Natural killer cell (primary cell): ENCODE results near the gene MTUS2. TPM values are rescaled to one million over a fixed set of nuclear protein-coding genes. Genes with fewer than 3 reads are reported as not detected.

Source experiments
- ATAC-seq, 3 donors: fragments of 150-1000 bp in 2 of 3; fragments of 200-7000 bp in 1 of 3; cut with Tn5 transposase; 1 replicate in 1 of 3; 2 replicates in 2 of 3; pipeline ENCODE4 v1.10.0; 2021; ENCODE audit warnings: mild to moderate bottlenecking in 2 of 3, moderate library complexity in 2 of 3
- DNase-seq, 2 donors: peaks; one replicate each; pipeline versions ENCODE4 v3.0.0 to v3.0.0-alpha.2; 2013 to 2021; ENCODE audit warnings: mixed read lengths in 1 of 2
- H3K27ac ChIP-seq: one replicate; pipeline ENCODE4 v1.5.1; 2013; ENCODE audit warnings: mild to moderate bottlenecking, low read length
- H3K27me3 ChIP-seq: one replicate; pipeline ENCODE4 v1.6.1; 2013; ENCODE audit warnings: low read length; ENCODE audit not compliant: control insufficient read depth, insufficient read depth
- H3K36me3 ChIP-seq: one replicate; pipeline ENCODE4 v1.6.1; 2013; ENCODE audit warnings: low read length; ENCODE audit not compliant: control insufficient read depth, insufficient read depth
- H3K4me1 ChIP-seq: one replicate; pipeline ENCODE4 v1.6.1; 2013; ENCODE audit warnings: low read length; ENCODE audit not compliant: control insufficient read depth, insufficient read depth
- H3K4me3 ChIP-seq: one replicate; pipeline ENCODE4 v1.5.1; 2013; ENCODE audit warnings: low read length
- H3K9me3 ChIP-seq: one replicate; pipeline ENCODE4 v1.6.1; 2013; ENCODE audit warnings: low read length; ENCODE audit not compliant: control insufficient read depth, insufficient read depth
- H3K27ac Mint-ChIP-seq, 2 donors: one replicate each; pipeline ENCODE4 v1.8.0; 2022; ENCODE audit warnings: mild to moderate bottlenecking in 2 of 2, mixed read lengths in 2 of 2, moderate library complexity in 1 of 2
- H3K27me3 Mint-ChIP-seq, 2 donors: one replicate each; pipeline ENCODE4 v1.8.0; 2022; ENCODE audit warnings: low read depth in 2 of 2, mixed read lengths in 2 of 2
- H3K36me3 Mint-ChIP-seq: one replicate; pipeline ENCODE4 v1.8.0; 2022; ENCODE audit warnings: mixed read lengths
- H3K4me1 Mint-ChIP-seq, 2 donors: one replicate each; pipeline ENCODE4 v1.8.0; 2022; ENCODE audit warnings: mixed read lengths in 2 of 2
- H3K4me3 Mint-ChIP-seq: one replicate; pipeline ENCODE4 v1.8.0; 2022; ENCODE audit warnings: mild to moderate bottlenecking, moderate library complexity, mixed read lengths
- H3K9me3 Mint-ChIP-seq, 2 donors: one replicate each; pipeline ENCODE4 v1.8.0; 2022; ENCODE audit warnings: mixed read lengths in 2 of 2
- CTCF ChIP-seq: fragments of 200-600 bp; IDR thresholded peaks from one replicate; pipeline ENCODE4 v1.8.0; 2022; ENCODE audit warnings: antibody characterized with exemption
- WGBS: methylation state at CpG from one replicate; pipeline ENCODE4 v1.1.7; 2013; ENCODE audit warnings: missing lambda C conversion rate; ENCODE audit not compliant: insufficient coverage; 5-methylcytosine and 5-hydroxymethylcytosine counted together
- intact Hi-C: fragments of 100-400 bp; cut with micrococcal nuclease; formaldehyde crosslinking; loops from one replicate; pipeline ENCODE4 v1.14.2; 2022
- total RNA-seq, 4 donors: library from RNA; stranded (reverse); fragments of 120-200 nt in 1 of 4; gene quantifications; one replicate each; pipeline versions ENCODE4 v1.2.3 to v1.2.4, GENCODE V29; 2013 to 2022

MTUS2 gene
- total RNA-seq, 3 donors from 2014 or later (not counting 1 experiment from before 2014, with no cell fraction given), result not detected

- intact Hi-C loops, result no loop called here
- H3K9me3 Mint-ChIP-seq, result peaks cover 6 to 11% of the 10 kb centered on the region in 2 donors
- DNase-seq, result no peak
- no peaks in the 10 kb centered on the region for H3K27me3 ChIP-seq
- no peaks in the 10 kb centered on the region for H3K27me3 Mint-ChIP-seq
- H3K9me3 ChIP-seq, result no peaks in the 10 kb centered on the region
- WGBS, result 87% methylated on average over 7 of the region's 7 CpGs
- no peaks in the 10 kb centered on the region for H3K4me1 ChIP-seq
- no peak overlapping the region for H3K4me3 Mint-ChIP-seq
- H3K36me3 ChIP-seq, result no peaks in the 10 kb centered on the region
- H3K27ac Mint-ChIP-seq, result no peak overlapping the region
- H3K4me3 ChIP-seq, result no peak overlapping the region
- TF ChIP-seq CTCF, result no peak
- ATAC-seq, result no peak
- no peaks in the 10 kb centered on the region for H3K36me3 Mint-ChIP-seq
- no peaks in the 10 kb centered on the region for H3K4me1 Mint-ChIP-seq
- H3K27ac ChIP-seq, result no peak overlapping the region
Observed at GRCh38 chr13:29164116-29164515, 344.0 kb downstream of the MTUS2 start.

GRCh38 chr13:29165216-29165615 lies 345.1 kb downstream of the MTUS2 start:
- no peak for TF ChIP-seq CTCF
- H3K36me3 ChIP-seq, result no peaks in the 10 kb centered on the region
- no peak overlapping the region for H3K27ac Mint-ChIP-seq
- H3K4me1 ChIP-seq, result no peaks in the 10 kb centered on the region
- no peaks in the 10 kb centered on the region for H3K9me3 ChIP-seq
- no peak overlapping the region for H3K4me3 Mint-ChIP-seq
- no peak for DNase-seq
- H3K36me3 Mint-ChIP-seq, result no peaks in the 10 kb centered on the region
- no peak for ATAC-seq
- peaks cover 6 to 11% of the 10 kb centered on the region in 2 donors for H3K9me3 Mint-ChIP-seq
- WGBS, result 86% methylated on average over 3 of the region's 3 CpGs
- H3K27me3 ChIP-seq, result no peaks in the 10 kb centered on the region
- no peaks in the 10 kb centered on the region for H3K27me3 Mint-ChIP-seq
- H3K4me1 Mint-ChIP-seq, result no peaks in the 10 kb centered on the region
- no peak overlapping the region for H3K27ac ChIP-seq
- intact Hi-C loops, result no loop called here
- no peak overlapping the region for H3K4me3 ChIP-seq

- no peaks in the 10 kb centered on the region for H3K27me3 Mint-ChIP-seq
- no peak overlapping the region for H3K4me3 Mint-ChIP-seq
- Histone ChIP-seq H3K27me3 (no peaks in the 10 kb centered on the region), H3K36me3 (no peaks in the 10 kb centered on the region), H3K4me3 (no peak overlapping the region), H3K27ac (no peak overlapping the region), H3K9me3 (no peaks in the 10 kb centered on the region), H3K4me1 (no peaks in the 10 kb centered on the region)
- no peaks in the 10 kb centered on the region for H3K4me1 Mint-ChIP-seq
- WGBS, result 3% methylated on average over 2 of the region's 2 CpGs
- H3K27ac Mint-ChIP-seq, result no peak overlapping the region
- intact Hi-C loops, result no loop called here
- DNase-seq (no peak), ATAC-seq (no peak)
- no peaks in the 10 kb centered on the region for H3K36me3 Mint-ChIP-seq
- peaks cover 6 to 9% of the 10 kb centered on the region in 2 donors for H3K9me3 Mint-ChIP-seq
- no peak for TF ChIP-seq CTCF
Observed at GRCh38 chr13:29165840-29166239, 345.7 kb downstream of the MTUS2 start.

GRCh38 chr13:29170436-29171082 lies 350.4 kb downstream of the MTUS2 start:
- Histone ChIP-seq H3K27ac (no peak overlapping the region), H3K36me3 (no peaks in the 10 kb centered on the region), H3K9me3 (no peaks in the 10 kb centered on the region), H3K4me1 (no peaks in the 10 kb centered on the region), H3K4me3 (no peak overlapping the region), H3K27me3 (no peaks in the 10 kb centered on the region)
- 91% methylated on average over 4 of the region's 4 CpGs for WGBS
- H3K27me3 Mint-ChIP-seq, result no peaks in the 10 kb centered on the region
- intact Hi-C loops, result no loop called here
- H3K27ac Mint-ChIP-seq, result no peak overlapping the region
- H3K9me3 Mint-ChIP-seq, result peaks cover 0 to 2% of the 10 kb centered on the region in 2 donors
- ATAC-seq (no peak), DNase-seq (no peak)
- no peak overlapping the region for H3K4me3 Mint-ChIP-seq
- no peaks in the 10 kb centered on the region for H3K36me3 Mint-ChIP-seq
- no peak for TF ChIP-seq CTCF
- H3K4me1 Mint-ChIP-seq, result no peaks in the 10 kb centered on the region
